IPS-NIHi11 (cell line): ENCODE measurements around the gene CRYZ.
"Not testable (repeated sequence)": the region's sequence is repeated elsewhere in the genome, so short reads cannot be mapped to it uniquely, and the experiment has no call there.

Source experiments
- DNase-seq: peaks from one replicate; pipeline ENCODE4 v3.0.0; 2012; ENCODE audit warnings: mixed read lengths, low spot score

CRYZ gene

GRCh38 chr1:74681001-74681400 lies 51.8 kb downstream of the CRYZ start:
- DNase-seq = no peak

GRCh38 chr1:74679811-74680210 lies 53.0 kb downstream of the CRYZ start:
- DNase-seq = no peak

- DNase-seq = no peak
Measured at GRCh38 chr1:74677926-74678325, 54.9 kb downstream of the CRYZ start.

GRCh38 chr1:74674278-74675048 lies 58.4 kb downstream of the CRYZ start:
- DNase-seq = peak; percentile 49

GRCh38 chr1:74673351-74674111 lies 59.3 kb downstream of the CRYZ start, which contains the start of gene ERICH3:
Gene ERICH3 (minus strand): TSS chr1:74673792. CDS start chr1:74673519, 273 bp downstream.
- DNase-seq = peak; percentile 33

- not testable (repeated sequence) for DNase-seq
Measured at GRCh38 chr1:74670866-74671265, 62.0 kb downstream of the CRYZ start.
